ENCODE measurements around the gene SCG3.

The SCG3 gene

GRCh38 chr15:51737522-51738305 lies 56.4 kb downstream of the SCG3 start, which contains the start of gene LYSMD2:
LYSMD2 (minus strand) TSS chr15:51737655; CDS start chr15:51737622, 33 bp downstream.
- peak within 1 kb of the TSS; percentile 92 for H3K4me2 ChIP-seq (ENCODE audit: insufficient read depth, low read length, poor library complexity, severe bottlenecking)
- no peak within 1 kb of the TSS for H4K8ac ChIP-seq (ENCODE audit: low read depth, low read length)
- no peak within 1 kb of the TSS for H2BK15ac ChIP-seq (ENCODE audit: low read length)
- no CpG with 5 or more reads among the region's 67 CpGs for WGBS, 2 donors (ENCODE audit: extremely low coverage in 2 of 2, insufficient read length in 2 of 2, insufficient replicate concordance in 1 of 2)
- peaks cover 3 to 74% (median 33%) of the 10 kb centered on the region in 3 experiments for H3K27me3 ChIP-seq (ENCODE audit: control insufficient read depth in 3 of 3, insufficient read depth in 3 of 3, low read depth in 1 of 3, low read length in 3 of 3)
- H2AFZ ChIP-seq (ENCODE audit: low read length): peak within 1 kb of the TSS; percentile 95
- no peaks in the 10 kb centered on the region for H3K9me3 ChIP-seq (replicated peaks in 1 of 2; ENCODE audit: control insufficient read depth in 2 of 2, insufficient read depth in 1 of 2, low read depth in 1 of 2, low read length in 2 of 2)
- no peak within 1 kb of the TSS for H3K27ac ChIP-seq (replicated peaks; ENCODE audit: low read length)
- no peak within 1 kb of the TSS for H3K4ac ChIP-seq (ENCODE audit: low read length)
- H3K18ac ChIP-seq (ENCODE audit: low read length): peak within 1 kb of the TSS; percentile 82
- H2BK12ac ChIP-seq (ENCODE audit: low read length): no peak within 1 kb of the TSS
- H3K79me1 ChIP-seq (ENCODE audit: low read depth, low read length): no peaks in the 10 kb centered on the region
- H3K4me3 ChIP-seq (ENCODE audit: low read length in 2 of 2): peak within 1 kb of the TSS; percentile 55 to 93
- no peak within 1 kb of the TSS for H3K14ac ChIP-seq (ENCODE audit: low read length)
- peak within 1 kb of the TSS; percentile 87 for H3K23ac ChIP-seq (ENCODE audit: low read depth, low read length, poor library complexity)
- H3K9ac ChIP-seq (ENCODE audit: low read depth, low read length, poor library complexity): peak within 1 kb of the TSS; percentile 74
- H4K91ac ChIP-seq (ENCODE audit: low read depth, low read length, poor library complexity): no peak within 1 kb of the TSS
- no peaks in the 10 kb centered on the region for H3K36me3 ChIP-seq (replicated peaks in 1 of 2; ENCODE audit: control insufficient read depth in 2 of 2, insufficient read depth in 2 of 2, low read length in 2 of 2)
- H2AK5ac ChIP-seq (ENCODE audit: low read depth, low read length): no peak within 1 kb of the TSS
- peaks cover 0 to 12% of the 10 kb centered on the region in 2 donors for H3K4me1 ChIP-seq (ENCODE audit: control insufficient read depth in 2 of 2, insufficient read depth in 1 of 2, low read depth in 1 of 2, low read length in 2 of 2)
- H2BK120ac ChIP-seq (ENCODE audit: low read depth, low read length): no peak within 1 kb of the TSS
- DNase-seq (ENCODE audit: low spot score): peak; percentile 48
- no peak within 1 kb of the TSS for H2BK5ac ChIP-seq (ENCODE audit: low read length)

GRCh38 chr15:51738553-51738952 lies 57.2 kb downstream of the SCG3 start:
- Histone ChIP-seq H2BK12ac (ENCODE audit: low read length) (no peak overlapping the region), H3K23ac (ENCODE audit: low read depth, low read length, poor library complexity) (no peak overlapping the region), H2BK5ac (ENCODE audit: low read length) (no peak overlapping the region), H3K9me3 (replicated peaks in 1 of 2; ENCODE audit: control insufficient read depth in 2 of 2, insufficient read depth in 1 of 2, low read depth in 1 of 2, low read length in 2 of 2) (no peaks in the 10 kb centered on the region), H3K4me1 (ENCODE audit: control insufficient read depth in 2 of 2, insufficient read depth in 1 of 2, low read depth in 1 of 2, low read length in 2 of 2) (peaks cover 0 to 12% of the 10 kb centered on the region in 2 donors), H2BK15ac (ENCODE audit: low read length) (no peak overlapping the region), H2AK5ac (ENCODE audit: low read depth, low read length) (no peak overlapping the region), H3K4ac (ENCODE audit: low read length) (no peak overlapping the region), H3K27me3 (ENCODE audit: control insufficient read depth in 3 of 3, insufficient read depth in 3 of 3, low read depth in 1 of 3, low read length in 3 of 3) (peaks cover 3 to 80% (median 33%) of the 10 kb centered on the region in 3 experiments), H2BK120ac (ENCODE audit: low read depth, low read length) (no peak overlapping the region), H3K9ac (ENCODE audit: low read depth, low read length, poor library complexity) (no peak overlapping the region), H3K79me1 (ENCODE audit: low read depth, low read length) (no peaks in the 10 kb centered on the region), H3K18ac (ENCODE audit: low read length) (no peak overlapping the region), H3K36me3 (replicated peaks in 1 of 2; ENCODE audit: control insufficient read depth in 2 of 2, insufficient read depth in 2 of 2, low read length in 2 of 2) (no peaks in the 10 kb centered on the region), H3K27ac (replicated peaks; ENCODE audit: low read length) (no peak overlapping the region), H4K8ac (ENCODE audit: low read depth, low read length) (no peak overlapping the region), H2AFZ (ENCODE audit: low read length) (no peak overlapping the region), H3K4me3 (ENCODE audit: low read length in 2 of 2) (no peak overlapping the region), H3K4me2 (ENCODE audit: insufficient read depth, low read length, poor library complexity, severe bottlenecking) (no peak overlapping the region), H4K91ac (ENCODE audit: low read depth, low read length, poor library complexity) (no peak overlapping the region), H3K14ac (ENCODE audit: low read length) (no peak overlapping the region)
- DNase-seq (ENCODE audit: low spot score): no peak
- no CpG with 5 or more reads among the region's 2 CpGs for WGBS, 2 donors (ENCODE audit: extremely low coverage in 2 of 2, insufficient read length in 2 of 2, insufficient replicate concordance in 1 of 2)

GRCh38 chr15:51739061-51739712 lies 57.9 kb downstream of the SCG3 start:
- Histone ChIP-seq H2BK120ac (ENCODE audit: low read depth, low read length) (no peak overlapping the region), H2BK5ac (ENCODE audit: low read length) (no peak overlapping the region), H2AK5ac (ENCODE audit: low read depth, low read length) (no peak overlapping the region), H3K18ac (ENCODE audit: low read length) (no peak overlapping the region), H3K4ac (ENCODE audit: low read length) (no peak overlapping the region), H2AFZ (ENCODE audit: low read length) (no peak overlapping the region), H4K8ac (ENCODE audit: low read depth, low read length) (no peak overlapping the region), H3K9ac (ENCODE audit: low read depth, low read length, poor library complexity) (no peak overlapping the region), H3K4me3 (ENCODE audit: low read length in 2 of 2) (no peak overlapping the region), H3K36me3 (replicated peaks in 1 of 2; ENCODE audit: control insufficient read depth in 2 of 2, insufficient read depth in 2 of 2, low read length in 2 of 2) (no peaks in the 10 kb centered on the region), H3K27ac (replicated peaks; ENCODE audit: low read length) (no peak overlapping the region), H2BK15ac (ENCODE audit: low read length) (no peak overlapping the region), H3K4me1 (ENCODE audit: control insufficient read depth in 2 of 2, insufficient read depth in 1 of 2, low read depth in 1 of 2, low read length in 2 of 2) (peaks cover 0 to 12% of the 10 kb centered on the region in 2 donors), H3K4me2 (ENCODE audit: insufficient read depth, low read length, poor library complexity, severe bottlenecking) (no peak overlapping the region), H3K79me1 (ENCODE audit: low read depth, low read length) (no peaks in the 10 kb centered on the region), H4K91ac (ENCODE audit: low read depth, low read length, poor library complexity) (no peak overlapping the region), H3K23ac (ENCODE audit: low read depth, low read length, poor library complexity) (no peak overlapping the region), H3K27me3 (ENCODE audit: control insufficient read depth in 3 of 3, insufficient read depth in 3 of 3, low read depth in 1 of 3, low read length in 3 of 3) (peaks cover 3 to 84% (median 33%) of the 10 kb centered on the region in 3 experiments), H2BK12ac (ENCODE audit: low read length) (no peak overlapping the region), H3K14ac (ENCODE audit: low read length) (no peak overlapping the region), H3K9me3 (replicated peaks in 1 of 2; ENCODE audit: control insufficient read depth in 2 of 2, insufficient read depth in 1 of 2, low read depth in 1 of 2, low read length in 2 of 2) (no peaks in the 10 kb centered on the region)
- no peak for DNase-seq (ENCODE audit: low spot score)
- no CpG with 5 or more reads among the region's 2 CpGs for WGBS, 2 donors (ENCODE audit: extremely low coverage in 2 of 2, insufficient read length in 2 of 2, insufficient replicate concordance in 1 of 2)

GRCh38 chr15:51749307-51749706 lies 68.0 kb downstream of the SCG3 start:
- H3K79me1 ChIP-seq (ENCODE audit: low read depth, low read length): no peaks in the 10 kb centered on the region
- H4K8ac ChIP-seq (ENCODE audit: low read depth, low read length): no peak overlapping the region
- no CpG with 5 or more reads among the region's 5 CpGs for WGBS, 2 donors (ENCODE audit: extremely low coverage in 2 of 2, insufficient read length in 2 of 2, insufficient replicate concordance in 1 of 2)
- H3K9me3 ChIP-seq (replicated peaks in 1 of 2; ENCODE audit: control insufficient read depth in 2 of 2, insufficient read depth in 1 of 2, low read depth in 1 of 2, low read length in 2 of 2): peaks cover 0 to 5% of the 10 kb centered on the region in 2 donors
- DNase-seq (ENCODE audit: low spot score): no peak
- H2BK12ac ChIP-seq (ENCODE audit: low read length): no peak overlapping the region
- H3K27me3 ChIP-seq (ENCODE audit: control insufficient read depth in 3 of 3, insufficient read depth in 3 of 3, low read depth in 1 of 3, low read length in 3 of 3): peaks cover 4 to 71% (median 28%) of the 10 kb centered on the region in 3 experiments
- no peak overlapping the region for H2AFZ ChIP-seq (ENCODE audit: low read length)
- no peak overlapping the region for H3K23ac ChIP-seq (ENCODE audit: low read depth, low read length, poor library complexity)
- no peak overlapping the region for H2BK15ac ChIP-seq (ENCODE audit: low read length)
- no peak overlapping the region for H2BK5ac ChIP-seq (ENCODE audit: low read length)
- no peaks in the 10 kb centered on the region for H3K36me3 ChIP-seq (replicated peaks in 1 of 2; ENCODE audit: control insufficient read depth in 2 of 2, insufficient read depth in 2 of 2, low read length in 2 of 2)
- no peak overlapping the region for H3K9ac ChIP-seq (ENCODE audit: low read depth, low read length, poor library complexity)
- H3K4me2 ChIP-seq (ENCODE audit: insufficient read depth, low read length, poor library complexity, severe bottlenecking): no peak overlapping the region
- no peak overlapping the region for H3K4ac ChIP-seq (ENCODE audit: low read length)
- no peak overlapping the region for H2BK120ac ChIP-seq (ENCODE audit: low read depth, low read length)
- H2AK5ac ChIP-seq (ENCODE audit: low read depth, low read length): no peak overlapping the region
- no peak overlapping the region for H3K27ac ChIP-seq (replicated peaks; ENCODE audit: low read length)
- peaks cover 2 to 3% of the 10 kb centered on the region in 2 donors for H3K4me1 ChIP-seq (ENCODE audit: control insufficient read depth in 2 of 2, insufficient read depth in 1 of 2, low read depth in 1 of 2, low read length in 2 of 2)
- no peak overlapping the region for H3K4me3 ChIP-seq (ENCODE audit: low read length in 2 of 2)
- H3K14ac ChIP-seq (ENCODE audit: low read length): no peak overlapping the region
- no peak overlapping the region for H4K91ac ChIP-seq (ENCODE audit: low read depth, low read length, poor library complexity)
- no peak overlapping the region for H3K18ac ChIP-seq (ENCODE audit: low read length)
